OCI-LY7 (cell line): ENCODE data around the gene LAMA2. TPM values are rescaled to one million over a fixed set of nuclear protein-coding genes. Genes with fewer than 3 reads are reported as not detected.

Experiments
- BruUV-seq: library from RNA; stranded (reverse); fragments of 400-500 nt; replicated peaks from 2 replicates; lab custom pipeline; 2021; lab: Mats Ljungman, UMichigan
- CTCF ChIA-PET: fragments of 300-600 bp; sonication (Branson Sonifier 250); formaldehyde crosslinking; loops from one replicate; lab custom pipeline; 2022; ENCODE audit warnings: antibody characterized with exemption; ENCODE audit not compliant: unreplicated experiment; lab: Charles Lee
- POLR2A ChIA-PET: fragments of 300-600 bp; sonication (Branson Sonifier 250); formaldehyde crosslinking; loops from one replicate; lab custom pipeline; 2022; ENCODE audit warnings: antibody characterized with exemption; lab: Charles Lee
- DNase-seq: peaks from one replicate; pipeline ENCODE4 v3.0.0-alpha.2; 2015; ENCODE audit warnings: low spot score
- H2AFZ ChIP-seq: fragments of 200-600 bp; sonication (generic), shearing (Covaris generic); 2 replicates; pipeline ENCODE4 v1.6.1; 2014; ENCODE audit warnings: mild to moderate bottlenecking, antibody characterized with exemption, low read length, moderate library complexity
- H3K27ac ChIP-seq: fragments of 200-600 bp; sonication (generic); 2 replicates; pipeline ENCODE4 v1.5.1; 2014; ENCODE audit warnings: mixed run types, low read depth, mild to moderate bottlenecking, moderate library complexity, low read length, inconsistent platforms; ENCODE audit not compliant: poor library complexity, severe bottlenecking
- H3K36me3 ChIP-seq: fragments of 200-600 bp; sonication (generic); 2 replicates; pipeline ENCODE4 v1.6.1; 2014; ENCODE audit warnings: mild to moderate bottlenecking, antibody characterized with exemption, low read length, moderate library complexity, mixed read lengths; ENCODE audit not compliant: insufficient read depth
- H3K4me1 ChIP-seq: fragments of 200-600 bp; sonication (generic); 2 replicates; pipeline ENCODE4 v1.5.1; 2014; ENCODE audit warnings: mild to moderate bottlenecking, low read length; ENCODE audit not compliant: insufficient read depth, poor library complexity, severe bottlenecking
- H3K4me2 ChIP-seq: fragments of 200-600 bp; sonication (generic); 2 replicates; pipeline ENCODE4 v1.6.1; 2014; ENCODE audit warnings: mild to moderate bottlenecking, low read length
- H3K4me3 ChIP-seq: fragments of 200-600 bp; sonication (generic); 2 replicates; pipeline ENCODE4 v1.5.1; 2014; ENCODE audit warnings: mild to moderate bottlenecking, low read depth, low read length; ENCODE audit not compliant: poor library complexity, severe bottlenecking
- H3K79me2 ChIP-seq: fragments of 200-600 bp; sonication (generic); 2 replicates; pipeline ENCODE4 v1.6.1; 2016; ENCODE audit warnings: low read depth, mild to moderate bottlenecking, low read length, moderate library complexity, mixed read lengths; ENCODE audit not compliant: insufficient read depth
- H3K9me2 ChIP-seq: fragments of 200-600 bp; sonication (generic); 2 replicates; pipeline ENCODE4 v1.6.1; 2016; ENCODE audit warnings: mild to moderate bottlenecking, low read length, mixed read lengths; ENCODE audit not compliant: insufficient read depth
- H3K9me3 ChIP-seq: fragments of 200-600 bp; sonication (generic); 2 replicates; pipeline ENCODE4 v1.6.1; 2014; ENCODE audit warnings: mild to moderate bottlenecking, mixed run types, low read length, mixed read lengths
- H4K20me1 ChIP-seq: fragments of 200-600 bp; sonication (generic); 2 replicates; pipeline ENCODE4 v1.6.1; 2014; ENCODE audit warnings: mild to moderate bottlenecking, antibody characterized with exemption, low read length, moderate library complexity, mixed read lengths; ENCODE audit not compliant: insufficient read depth
- CTCF ChIP-seq: fragments of 200-600 bp; sonication (generic); conservative IDR thresholded peaks from 2 replicates; pipeline ENCODE4 v1.5.1; 2014; ENCODE audit warnings: mild to moderate bottlenecking, antibody characterized with exemption, low read length, moderate library complexity, mixed read lengths
- EZH2phosphoT487 ChIP-seq: fragments of 200-600 bp; sonication (generic); IDR thresholded peaks from 2 replicates; pipeline ENCODE4 v1.6.1; 2018; ENCODE audit warnings: low read depth, borderline replicate concordance, mild to moderate bottlenecking, mixed run types, antibody characterized with exemption, low read length, moderate library complexity, mixed read lengths
- intact Hi-C: fragments of 100-400 bp; cut with micrococcal nuclease; formaldehyde crosslinking; loops from one replicate; pipeline ENCODE4 v1.10.0; 2022; ENCODE audit not compliant: unreplicated experiment
- total RNA-seq, 2 experiments: library from RNA; depleted of rRNA in 1 of 2; stranded (reverse); fragments of >200 nt in 1 of 2; shearing (Covaris generic) in 1 of 2; gene quantifications; 2 replicates each; pipeline ENCODE4 v1.2.3, GENCODE V29; 2014 to 2022

LAMA2 gene
- total RNA-seq, 2 experiments from 2014 or later, result not detected

GRCh38 chr6:129338683-129339082 is 455.7 kb downstream of the LAMA2 start:
- intact Hi-C loops, result no loop called here
- H3K36me3 ChIP-seq, result no peaks in the 10 kb centered on the region
- H3K9me3 ChIP-seq, result no peaks in the 10 kb centered on the region
- BruUV-seq, result no TSS peak
- H3K9me2 ChIP-seq, result no peaks in the 10 kb centered on the region
- no peak overlapping the region for H3K4me3 ChIP-seq
- H2AFZ ChIP-seq, result no peak overlapping the region
- ChIA-PET POLR2A (interaction anchor here (0.6 kb wide), 2 partner anchors 11 to 358 kb away, joined by 3 to 4 read pairs; no protein-coding TSS in a partner anchor), CTCF (no interaction called here)
- H3K27ac ChIP-seq, result no peak overlapping the region
- TF ChIP-seq EZH2phosphoT487, result no peak
- TF ChIP-seq CTCF, result no peak
- DNase-seq, result no peak
- H3K79me2 ChIP-seq, result no peaks in the 10 kb centered on the region
- no peaks in the 10 kb centered on the region for H4K20me1 ChIP-seq
- no peak overlapping the region for H3K4me2 ChIP-seq
- no peaks in the 10 kb centered on the region for H3K4me1 ChIP-seq

GRCh38 chr6:129340983-129341382 is 458.0 kb downstream of the LAMA2 start:
- Histone ChIP-seq H3K9me2 (no peaks in the 10 kb centered on the region), H3K4me3 (no peak overlapping the region), H3K27ac (no peak overlapping the region), H3K9me3 (no peaks in the 10 kb centered on the region), H2AFZ (no peak overlapping the region), H4K20me1 (no peaks in the 10 kb centered on the region), H3K79me2 (no peaks in the 10 kb centered on the region), H3K4me1 (no peaks in the 10 kb centered on the region), H3K36me3 (no peaks in the 10 kb centered on the region), H3K4me2 (no peak overlapping the region)
- POLR2A ChIA-PET, result interaction anchor here (0.6 to 1.9 kb wide), 4 partner anchors 10 to 25 kb away, joined by 3 to 6 read pairs (median 4); no protein-coding TSS in a partner anchor
- no peak for DNase-seq
- intact Hi-C loops, result no loop called here
- no peak for TF ChIP-seq CTCF
- no peak for TF ChIP-seq EZH2phosphoT487
- CTCF ChIA-PET, result no interaction called here
- no TSS peak for BruUV-seq

GRCh38 chr6:129342243-129342642 is 459.3 kb downstream of the LAMA2 start:
- CTCF ChIA-PET, result no interaction called here
- Histone ChIP-seq H4K20me1 (no peaks in the 10 kb centered on the region), H2AFZ (no peak overlapping the region), H3K9me3 (no peaks in the 10 kb centered on the region), H3K4me3 (no peak overlapping the region), H3K4me2 (no peak overlapping the region), H3K79me2 (no peaks in the 10 kb centered on the region), H3K36me3 (no peaks in the 10 kb centered on the region), H3K27ac (no peak overlapping the region), H3K4me1 (no peaks in the 10 kb centered on the region), H3K9me2 (no peaks in the 10 kb centered on the region)
- BruUV-seq, result no TSS peak
- intact Hi-C loops, result no loop called here
- TF ChIP-seq EZH2phosphoT487, result no peak
- no peak for TF ChIP-seq CTCF
- POLR2A ChIA-PET, result interaction anchor here (0.8 to 1.9 kb wide), 3 partner anchors 15 to 494 kb away, joined by 3 to 6 read pairs (median 3); no protein-coding TSS in a partner anchor
- no peak for DNase-seq
